GM12878 (cell line): ENCODE results near the gene NID1. TPM values are rescaled to one million over a fixed set of nuclear protein-coding genes. Genes with fewer than 3 reads are reported as not detected.
A peak's percentile ranks its signal among the peaks of the same experiment; 100 is the strongest.

Source experiments
- ATAC-seq: fragments of 200-7000 bp; cut with Tn5 transposase; 3 replicates; pipeline ENCODE4 v1.9.1; 2020; ENCODE audit warnings: mild to moderate bottlenecking, moderate library complexity
- BruUV-seq: library from RNA; stranded (reverse); fragments of 400-500 nt; replicated peaks from 2 replicates; lab custom pipeline; 2021; lab: Mats Ljungman, UMichigan
- CTCF ChIA-PET: fragments of 300-600 bp; sonication (Branson Sonifier 250); formaldehyde crosslinking; extraction: SDS; loops from one replicate; lab custom pipeline; 2021; ENCODE audit warnings: inconsistent platforms; lab: Yijun Ruan, JAX
- POLR2A ChIA-PET: fragments of 350-600 bp; formaldehyde crosslinking; extraction: SDS; loops from one replicate; lab custom pipeline; 2021; ENCODE audit warnings: inconsistent platforms; lab: Charles Lee
- RAD21 ChIA-PET: fragments of 300-600 bp; sonication (Branson Sonifier 250); formaldehyde crosslinking; loops from one replicate; lab custom pipeline; 2023; ENCODE audit warnings: antibody characterized with exemption; ENCODE audit not compliant: unreplicated experiment; lab: Charles Lee
- SMC1A ChIA-PET: fragments of 300-600 bp; sonication (Branson Sonifier 250); formaldehyde crosslinking; loops from one replicate; lab custom pipeline; 2023; ENCODE audit not compliant: unreplicated experiment, uncharacterized antibody; lab: Charles Lee
- DNase-seq: peaks from one replicate; pipeline ENCODE4 v3.0.0-alpha.2; 2011; ENCODE audit warnings: low read depth, low spot score
- FAIRE-seq: peaks from 3 replicates; lab custom pipeline; 2011; peaks lifted over from hg19 to GRCh38; lab: Jason Lieb, UNC
- H2AFZ ChIP-seq: 2 replicates; pipeline ENCODE4 v1.6.0; 2011; ENCODE audit warnings: low read depth, low read length, control low read depth; ENCODE audit not compliant: control insufficient read depth
- H3K27ac ChIP-seq: 2 replicates; pipeline ENCODE4 v1.5.1; 2011; ENCODE audit warnings: control low read depth; ENCODE audit not compliant: control insufficient read depth, insufficient read depth
- H3K27me3 ChIP-seq, 2 experiments: replicated peaks in 1 of 2; 2 replicates each; pipeline versions ENCODE4 v1.6.0 to v1.6.1; 2011; ENCODE audit warnings: low read length in 1 of 2; ENCODE audit not compliant: control insufficient read depth in 2 of 2, insufficient read depth in 2 of 2
- H3K36me3 ChIP-seq, 2 experiments: 2 replicates each; pipeline ENCODE4 v1.5.1; 2011; ENCODE audit warnings: low read length in 1 of 2; ENCODE audit not compliant: control insufficient read depth in 2 of 2, insufficient read depth in 2 of 2
- H3K4me1 ChIP-seq: 2 replicates; pipeline ENCODE4 v1.6.1; 2011; ENCODE audit warnings: mild to moderate bottlenecking, low read length, moderate library complexity, mixed read lengths; ENCODE audit not compliant: control insufficient read depth, insufficient read depth
- H3K4me2 ChIP-seq: 2 replicates; pipeline ENCODE4 v1.6.0; 2011; ENCODE audit warnings: control low read depth; ENCODE audit not compliant: control insufficient read depth, insufficient read depth
- H3K4me3 ChIP-seq: fragments of 200-600 bp; sonication (generic); 2 replicates; pipeline ENCODE4 v1.5.1; 2016
- H3K79me2 ChIP-seq: 2 replicates; pipeline ENCODE4 v1.6.0; 2011; ENCODE audit warnings: low read length; ENCODE audit not compliant: control insufficient read depth, insufficient read depth
- H3K9ac ChIP-seq: 2 replicates; pipeline ENCODE4 v1.8.0; 2011; ENCODE audit warnings: low read length, control low read depth, mixed read lengths; ENCODE audit not compliant: control insufficient read depth, insufficient read depth
- H3K9me3 ChIP-seq: replicated peaks from 3 replicates; pipeline ENCODE4 v1.5.1; 2011; ENCODE audit warnings: mild to moderate bottlenecking, low read length; ENCODE audit not compliant: control insufficient read depth, insufficient read depth
- H4K20me1 ChIP-seq: 2 replicates; pipeline ENCODE4 v1.6.0; 2011; ENCODE audit not compliant: control insufficient read depth, insufficient read depth
- BACH1 ChIP-seq: fragments of 450-650 bp; IDR thresholded peaks from 2 replicates; pipeline ENCODE4 v1.6.1; 2017; ENCODE audit warnings: mild to moderate bottlenecking, borderline replicate concordance
- CREM ChIP-seq: IDR thresholded peaks from 2 replicates; pipeline ENCODE4 v1.6.1; 2014; ENCODE audit warnings: antibody characterized with exemption, low read depth
- EZH2 ChIP-seq: IDR thresholded peaks from 2 replicates; pipeline ENCODE4 v1.6.1; 2012; ENCODE audit warnings: low read depth, mild to moderate bottlenecking, control low read depth, inconsistent platforms, low read length, borderline replicate concordance; ENCODE audit not compliant: control insufficient read depth
- FOXK2 ChIP-seq: fragments of 450-650 bp; IDR thresholded peaks from 2 replicates; pipeline ENCODE4 v1.6.1; 2017; ENCODE audit warnings: mild to moderate bottlenecking, moderate library complexity
- FOXM1 ChIP-seq: IDR thresholded peaks from 2 replicates; pipeline ENCODE4 v1.6.1; 2012; ENCODE audit warnings: low read depth, mild to moderate bottlenecking, inconsistent platforms, low read length, moderate library complexity
- IKZF1 ChIP-seq: fragments of 450-650 bp; conservative IDR thresholded peaks from 2 replicates; pipeline ENCODE4 v1.6.1; 2017; ENCODE audit warnings: antibody characterized with exemption, mild to moderate bottlenecking
- JUNB ChIP-seq: IDR thresholded peaks from 2 replicates; pipeline ENCODE4 v1.6.1; 2016; ENCODE audit warnings: antibody characterized with exemption, mild to moderate bottlenecking
- MYB ChIP-seq: fragments of 150-350 bp; IDR thresholded peaks from 2 replicates; pipeline ENCODE4 v1.6.1; 2014; ENCODE audit warnings: mild to moderate bottlenecking, low read depth, low read length, borderline replicate concordance
- POLR2AphosphoS5 ChIP-seq: IDR thresholded peaks from 2 replicates; pipeline ENCODE4 v1.6.1; 2011; ENCODE audit warnings: mild to moderate bottlenecking, low read length, inconsistent platforms
- POU2F2 ChIP-seq: IDR thresholded peaks from 3 replicates; pipeline ENCODE4 v1.6.1; 2011; ENCODE audit warnings: low read depth, mild to moderate bottlenecking, low read length, borderline replicate concordance
- RBBP5 ChIP-seq: fragments of 200-600 bp; sonication (generic); conservative IDR thresholded peaks from 2 replicates; pipeline ENCODE4 v1.6.1; 2016
- SREBF2 ChIP-seq: IDR thresholded peaks from 2 replicates; pipeline ENCODE4 v1.6.1; 2012; ENCODE audit warnings: mild to moderate bottlenecking, low read length
- SUPT20H ChIP-seq: IDR thresholded peaks from 2 replicates; pipeline ENCODE4 v1.6.1; 2011; ENCODE audit warnings: low read depth, mild to moderate bottlenecking, low read length, moderate library complexity, borderline replicate concordance; ENCODE audit not compliant: control insufficient read depth
- YBX1 ChIP-seq: fragments of 450-650 bp; IDR thresholded peaks from 2 replicates; pipeline ENCODE4 v1.6.1; 2016; ENCODE audit warnings: antibody characterized with exemption
- YY1 ChIP-seq: IDR thresholded peaks from 2 replicates; pipeline ENCODE4 v1.6.1; 2011; ENCODE audit warnings: low read depth, mild to moderate bottlenecking, low read length
- ZNF24 ChIP-seq: fragments of 450-650 bp; IDR thresholded peaks from 2 replicates; pipeline ENCODE4 v1.6.1; 2017; ENCODE audit warnings: antibody characterized with exemption, mild to moderate bottlenecking
- ZNF274 ChIP-seq: IDR thresholded peaks from one replicate; pipeline ENCODE4 v1.8.0; 2011; ENCODE audit not compliant: insufficient read length, insufficient read depth
- ZNF622 ChIP-seq: fragments of 450-650 bp; IDR thresholded peaks from 2 replicates; pipeline ENCODE4 v1.6.1; 2017; ENCODE audit warnings: mild to moderate bottlenecking, inconsistent platforms
- ZZZ3 ChIP-seq: IDR thresholded peaks from 2 replicates; pipeline ENCODE4 v1.6.1; 2011; ENCODE audit warnings: low read depth; ENCODE audit not compliant: control insufficient read depth, insufficient read length
- WGBS: methylation state at CpG from one replicate; pipeline ENCODE4 v1.1.6; 2016; ENCODE audit warnings: low lambda C conversion rate; ENCODE audit not compliant: insufficient replicate concordance, insufficient coverage; ENCODE audit errors: missing lambda C conversion rate; 5-methylcytosine and 5-hydroxymethylcytosine counted together
- in situ Hi-C: fragments of 300-500 bp; cut with MboI; formaldehyde crosslinking; loops from 9 replicates; pipeline ENCODE4 v1.14.3; 2018; ENCODE audit warnings: mixed read lengths
- intact Hi-C: fragments of 100-400 bp; cut with micrococcal nuclease; formaldehyde crosslinking; loops from one replicate; pipeline ENCODE4 v1.14.2; 2022; ENCODE audit not compliant: unreplicated experiment
- polyA plus RNA-seq, 11 experiments: library from polyadenylated mRNA; depleted of rRNA in 4 of 11; unstranded in 6 of 11; stranded (reverse) in 5 of 11; fragments of >200 nt; fragmentation: Nextera tagmentation in 4 of 11; fragmentation: Illumina TruSeq in 1 of 11; extraction: Ambion mirVana in 4 of 11; extraction: Trizol in 1 of 11; gene quantifications; 1 replicate in 1 of 11; 2 replicates in 10 of 11; pipeline versions ENCODE4 v1.2.1 to v1.2.3, GENCODE V29; 2011 to 2016; ENCODE audit warnings: inconsistent platforms in 2 of 11, missing spikeins in 2 of 11, low read depth in 1 of 11
- total RNA-seq, 4 experiments: library from RNA; depleted of rRNA in 3 of 4; stranded (reverse); fragments of >200 nt in 3 of 4; fragmentation: Illumina TruSeq in 1 of 4; extraction: Trizol in 1 of 4; gene quantifications; 2 replicates each; pipeline versions ENCODE4 v1.2.1 to v1.2.3, GENCODE V29; 2013 to 2021
- TF ChIP-seq, protein P1 (sequence below): fragments of 450-650 bp; IDR thresholded peaks from 2 replicates; pipeline ENCODE4 v1.6.1; 2014; ENCODE audit warnings: mild to moderate bottlenecking

Gene NID1
- total and polyA plus RNA-seq, 10 of the 15 experiments (the other 5 are each of a cell fraction or from before 2014, with no cell fraction given) = 4.2 to 25.7 (median 11.3) TPM

- Histone ChIP-seq H2AFZ (no peak overlapping the region; the same call in 1 of the 2 replicates), H3K4me3 (no peak overlapping the region), H4K20me1 (no peaks in the 10 kb centered on the region), H3K9ac (no peak overlapping the region), H3K27ac (no peak overlapping the region), H3K36me3 (no peaks in the 10 kb centered on the region), H3K4me2 (no peak overlapping the region), H3K4me1 (peaks cover 17% of the 10 kb centered on the region), H3K27me3 (no peaks in the 10 kb centered on the region), H3K9me3 (no peaks in the 10 kb centered on the region), H3K79me2 (no peaks in the 10 kb centered on the region)
- DNase-seq (no peak), FAIRE-seq (no peak), ATAC-seq (no peak)
- CTCF ChIA-PET = interaction anchor here (0.9 kb wide), 1 partner anchor 33 kb away, joined by 3 read pairs; no protein-coding TSS in a partner anchor
- intact Hi-C loops = no loop called here
- POLR2A ChIA-PET = interaction anchor here (0.6 to 1.4 kb wide), 3 partner anchors 10 to 268 kb away, joined by 4 to 6 read pairs (median 6); no protein-coding TSS in a partner anchor
- no TSS peak for BruUV-seq
- TF ChIP-seq JUNB (peak; percentile 50), YY1 (no peak)
- WGBS = 70% methylated on average over 4 of the region's 4 CpGs
- SMC1A ChIA-PET = interaction anchor here (1.1 to 2.6 kb wide), 7 partner anchors 10 to 86 kb away, joined by 3 to 13 read pairs (median 5); no protein-coding TSS in a partner anchor
- in situ Hi-C loops = no loop called here
- RAD21 ChIA-PET = interaction anchor here (0.6 to 1.2 kb wide), 4 partner anchors 25 to 135 kb away, joined by 3 read pairs; no protein-coding TSS in a partner anchor
Measured at GRCh38 chr1:235929216-235929615, 135.7 kb downstream of the NID1 start.

GRCh38 chr1:235928197-235928596 lies 136.7 kb downstream of the NID1 start:
- RAD21 ChIA-PET = interaction anchor here (0.6 to 1.2 kb wide), 4 partner anchors 18 to 85 kb away, joined by 3 read pairs; no protein-coding TSS in a partner anchor
- TF ChIP-seq FOXK2 = no peak
- no peak for TF ChIP-seq BACH1
- no peak for TF ChIP-seq SUPT20H
- TF ChIP-seq EZH2 = no peak
- no peak for TF ChIP-seq JUNB
- no peak for TF ChIP-seq MYB
- TF ChIP-seq, protein P1, sequence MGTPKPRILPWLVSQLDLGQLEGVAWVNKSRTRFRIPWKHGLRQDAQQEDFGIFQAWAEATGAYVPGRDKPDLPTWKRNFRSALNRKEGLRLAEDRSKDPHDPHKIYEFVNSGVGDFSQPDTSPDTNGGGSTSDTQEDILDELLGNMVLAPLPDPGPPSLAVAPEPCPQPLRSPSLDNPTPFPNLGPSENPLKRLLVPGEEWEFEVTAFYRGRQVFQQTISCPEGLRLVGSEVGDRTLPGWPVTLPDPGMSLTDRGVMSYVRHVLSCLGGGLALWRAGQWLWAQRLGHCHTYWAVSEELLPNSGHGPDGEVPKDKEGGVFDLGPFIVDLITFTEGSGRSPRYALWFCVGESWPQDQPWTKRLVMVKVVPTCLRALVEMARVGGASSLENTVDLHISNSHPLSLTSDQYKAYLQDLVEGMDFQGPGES = no peak
- no peak for TF ChIP-seq ZNF274
- no peak for TF ChIP-seq POLR2AphosphoS5
- no peak for TF ChIP-seq SREBF2
- no peak for TF ChIP-seq POU2F2
- TF ChIP-seq ZNF622 = no peak
- TF ChIP-seq CREM = no peak
- no peak for TF ChIP-seq FOXM1
- TF ChIP-seq YBX1 = no peak
- TF ChIP-seq IKZF1 = no peak
- no peak for TF ChIP-seq RBBP5
- TF ChIP-seq ZZZ3 = no peak
- TF ChIP-seq ZNF24 = no peak

More at GRCh38 chr1:235928197-235928596, 136.7 kb downstream of the NID1 start:
- WGBS = 82% methylated on average over 2 of the region's 2 CpGs
- SMC1A ChIA-PET = interaction anchor here (0.6 to 2.1 kb wide), 5 partner anchors 11 to 128 kb away, joined by 3 to 5 read pairs (median 4); no protein-coding TSS in a partner anchor
- Histone ChIP-seq H4K20me1 (no peaks in the 10 kb centered on the region), H3K4me3 (no peak overlapping the region), H3K79me2 (no peaks in the 10 kb centered on the region), H3K4me1 (peaks cover 19% of the 10 kb centered on the region), H3K9ac (no peak overlapping the region), H3K4me2 (no peak overlapping the region), H3K36me3 (no peaks in the 10 kb centered on the region), H2AFZ (no peak overlapping the region), H3K27ac (no peak overlapping the region), H3K9me3 (no peaks in the 10 kb centered on the region), H3K27me3 (no peaks in the 10 kb centered on the region)
- FAIRE-seq (no peak), ATAC-seq (no peak), DNase-seq (no peak)
- CTCF ChIA-PET = no interaction called here
- in situ Hi-C loops (no loop called here), intact Hi-C loops (no loop called here)
- BruUV-seq = no TSS peak
- POLR2A ChIA-PET = interaction anchor here (0.5 kb wide), 1 partner anchor 31 kb away, joined by 4 read pairs; no protein-coding TSS in a partner anchor
